ENCODE results near the gene KCNQ1. TPM values are rescaled to one million over a fixed set of nuclear protein-coding genes. Genes with fewer than 3 reads are reported as not detected.

Gene KCNQ1
- total RNA-seq, 1 donor from 2014 or later: 6.4 TPM

DNA sequence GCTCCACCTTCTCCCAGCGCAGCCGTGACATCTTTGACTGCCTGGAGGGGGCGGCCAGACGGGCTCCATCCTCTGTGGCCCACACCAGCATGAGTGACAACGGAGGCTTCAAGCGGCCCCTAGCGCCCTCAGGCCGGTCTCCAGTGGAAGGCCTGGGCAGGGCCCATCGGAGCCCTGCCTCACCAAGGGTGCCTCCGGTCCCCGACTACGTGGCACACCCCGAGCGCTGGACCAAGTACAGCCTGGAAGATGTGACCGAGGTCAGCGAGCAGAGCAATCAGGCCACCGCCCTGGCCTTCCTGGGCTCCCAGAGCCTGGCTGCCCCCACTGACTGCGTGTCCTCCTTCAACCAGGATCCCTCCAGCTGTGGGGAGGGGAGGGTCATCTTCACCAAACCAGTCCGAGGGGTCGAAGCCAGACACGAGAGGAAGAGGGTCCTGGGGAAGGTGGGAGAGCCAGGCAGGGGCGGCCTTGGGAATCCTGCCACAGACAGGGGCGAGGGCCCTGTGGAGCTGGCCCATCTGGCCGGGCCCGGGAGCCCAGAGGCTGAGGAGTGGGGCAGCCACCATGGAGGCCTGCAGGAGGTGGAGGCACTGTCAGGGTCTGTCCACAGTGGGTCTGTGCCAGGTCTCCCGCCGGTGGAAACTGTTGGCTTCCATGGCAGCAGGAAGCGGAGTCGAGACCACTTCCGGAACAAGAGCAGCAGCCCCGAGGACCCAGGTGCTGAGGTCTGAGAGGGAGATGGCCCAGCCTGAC, 41.7 kb upstream of the KCNQ1 start:
- Mint-ChIP-seq H3K4me3 (peak overlapping the region; percentile 93), H3K36me3 (ENCODE audit: low read depth) (peaks cover 20% of the 10 kb centered on the region), H3K4me1 (peaks cover 11% of the 10 kb centered on the region), H3K27me3 (peaks cover 2% of the 10 kb centered on the region), H3K27ac (no peak overlapping the region), H3K9me3 (no peaks in the 10 kb centered on the region)
- no peak for DNase-seq
- intact Hi-C loops (cut with micrococcal nuclease): loop anchor here (5.0 kb wide), 1 partner anchor 1394 kb away; the partner anchor contains the start of gene NUP98

DNA sequence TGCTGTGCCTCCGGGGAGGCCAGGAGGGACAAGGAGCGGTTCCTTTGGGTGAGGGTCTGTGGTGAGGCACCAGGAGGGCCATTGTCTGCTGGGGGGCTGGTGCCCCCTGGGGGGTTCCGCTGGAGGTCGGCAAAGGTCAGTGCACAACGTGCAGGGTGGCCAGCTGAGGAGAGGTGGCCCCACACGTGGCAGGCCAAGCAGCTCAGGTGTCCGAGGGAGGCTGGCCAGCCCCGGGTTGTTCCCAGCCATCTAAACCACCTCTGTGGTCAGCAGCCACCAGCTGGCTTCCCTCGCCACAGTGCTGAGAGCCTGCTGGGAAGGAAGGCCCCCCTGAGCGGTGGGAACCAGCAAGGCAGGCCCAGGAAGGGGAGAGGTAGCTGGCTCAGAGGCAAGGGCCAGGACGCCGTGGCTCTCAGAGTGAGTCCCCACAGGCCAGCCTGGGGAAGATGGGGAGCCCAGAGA, 40.0 kb upstream of the KCNQ1 start:
- Mint-ChIP-seq H3K27me3 (peaks cover 2% of the 10 kb centered on the region), H3K36me3 (ENCODE audit: low read depth) (peaks cover 20% of the 10 kb centered on the region), H3K4me3 (no peak overlapping the region), H3K4me1 (peaks cover 8% of the 10 kb centered on the region), H3K27ac (no peak overlapping the region), H3K9me3 (no peaks in the 10 kb centered on the region)
- DNase-seq: no peak
- intact Hi-C loops (cut with micrococcal nuclease): loop anchor here (5.0 kb wide), 1 partner anchor 1393 kb away; the partner anchor contains the start of gene NUP98

DNA sequence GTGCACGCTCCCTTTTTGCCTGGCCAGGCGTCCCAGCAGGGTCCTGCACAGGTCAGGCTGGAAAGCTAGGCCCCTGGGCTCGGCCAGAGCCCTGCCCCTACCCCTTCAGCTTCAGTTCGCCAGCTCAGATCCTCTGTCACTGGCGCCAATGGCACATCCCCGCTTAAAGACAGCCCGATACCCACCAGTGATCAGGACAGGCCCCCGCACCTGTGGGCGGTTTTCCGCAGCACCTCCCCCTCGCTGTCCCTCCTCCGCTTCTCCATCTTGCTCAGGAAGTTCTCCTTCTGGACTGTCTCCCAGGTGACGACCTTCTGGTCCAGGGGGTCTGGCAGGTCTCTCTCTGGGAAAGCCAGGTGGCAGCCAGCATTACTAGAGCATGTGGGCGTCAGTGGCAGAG, 38.4 kb upstream of the KCNQ1 start:
- H3K4me3 Mint-ChIP-seq: no peak overlapping the region
- intact Hi-C loops (cut with micrococcal nuclease): no loop called here
- DNase-seq: no peak

DNA sequence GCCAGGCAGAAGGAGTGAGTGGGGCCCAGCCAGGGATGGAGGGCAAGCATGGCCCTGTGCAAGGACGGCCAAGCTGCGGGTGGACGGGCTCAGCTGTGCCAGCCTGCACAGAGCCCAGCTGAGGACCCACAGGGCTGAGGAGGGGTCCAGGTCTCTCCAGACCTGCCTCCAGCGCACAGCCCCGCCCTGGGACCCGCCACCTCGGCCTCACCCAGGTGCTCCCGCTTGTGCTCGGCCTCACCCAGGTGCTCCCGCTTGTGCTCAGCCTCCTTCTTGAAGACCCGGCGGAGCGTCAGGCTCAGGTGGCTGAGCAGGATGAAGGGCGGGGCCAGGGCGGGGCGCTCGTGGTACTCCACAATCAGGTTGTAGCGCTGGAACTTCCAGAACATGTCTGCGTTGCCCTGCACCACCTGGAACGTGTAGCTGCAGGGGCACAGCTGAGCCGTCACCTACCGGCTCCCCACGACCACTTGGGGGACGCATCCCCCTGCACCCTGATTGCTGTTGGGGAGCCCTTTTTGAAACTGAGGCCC, 37.9 kb upstream of the KCNQ1 start:
- Mint-ChIP-seq H3K4me1 (peaks cover 3% of the 10 kb centered on the region), H3K4me3 (no peak overlapping the region), H3K27ac (no peak overlapping the region), H3K9me3 (no peaks in the 10 kb centered on the region), H3K27me3 (no peaks in the 10 kb centered on the region), H3K36me3 (ENCODE audit: low read depth) (peaks cover 14% of the 10 kb centered on the region)
- intact Hi-C loops (cut with micrococcal nuclease): no loop called here
- no peak for DNase-seq

More for the DNA sequence above, 38.4 kb upstream of the KCNQ1 start:
- no peaks in the 10 kb centered on the region for H3K27me3 Mint-ChIP-seq
- H3K27ac Mint-ChIP-seq: no peak overlapping the region
- H3K36me3 Mint-ChIP-seq (ENCODE audit: low read depth): peaks cover 15% of the 10 kb centered on the region
- H3K9me3 Mint-ChIP-seq: no peaks in the 10 kb centered on the region
- peaks cover 4% of the 10 kb centered on the region for H3K4me1 Mint-ChIP-seq

DNA sequence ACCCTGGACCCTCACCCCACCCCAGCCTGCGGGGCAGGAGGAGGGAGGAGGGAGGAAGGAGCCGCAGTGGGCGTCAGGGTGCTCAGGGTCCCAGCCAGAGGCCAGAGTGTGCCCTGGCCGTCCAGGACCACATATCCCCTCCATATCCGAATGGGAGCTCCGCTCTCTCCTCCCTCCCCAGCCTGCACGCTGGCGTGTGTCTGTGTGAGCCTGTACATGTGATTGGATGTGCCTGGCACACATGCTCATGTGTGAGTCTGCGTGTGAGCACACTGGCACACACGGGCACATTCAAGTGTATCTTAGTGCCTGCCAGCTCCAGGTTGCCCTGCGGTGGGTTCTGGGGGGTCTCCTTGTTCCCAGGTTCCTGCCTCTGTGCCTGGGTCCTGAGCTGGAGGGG, 36.1 kb upstream of the KCNQ1 start:
- intact Hi-C loops (cut with micrococcal nuclease): no loop called here
- no peak for DNase-seq
- peaks cover 3% of the 10 kb centered on the region for H3K36me3 Mint-ChIP-seq (ENCODE audit: low read depth)
- no peaks in the 10 kb centered on the region for H3K9me3 Mint-ChIP-seq
- H3K27ac Mint-ChIP-seq: no peak overlapping the region
- H3K27me3 Mint-ChIP-seq: no peaks in the 10 kb centered on the region
- H3K4me1 Mint-ChIP-seq: no peaks in the 10 kb centered on the region
- no peak overlapping the region for H3K4me3 Mint-ChIP-seq

DNA sequence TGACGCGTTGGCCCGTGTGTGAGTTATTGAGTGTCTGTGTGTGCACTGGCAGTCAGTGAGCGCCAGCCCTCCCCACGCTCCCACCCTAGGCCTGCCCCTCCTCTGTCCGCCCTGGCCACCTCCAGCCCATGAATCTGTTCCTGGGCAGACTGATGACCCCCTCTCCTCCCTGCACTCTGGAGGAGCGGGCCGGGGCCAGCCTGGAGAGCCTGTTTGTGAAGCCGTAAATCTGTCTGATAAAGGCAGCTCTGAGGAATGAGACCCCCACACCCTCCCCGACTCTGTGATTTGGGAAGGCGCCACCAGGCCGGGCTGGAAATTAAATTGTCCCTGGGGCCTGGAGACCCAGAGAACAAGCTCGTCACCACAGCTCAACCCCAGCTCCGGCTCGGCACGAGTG, 35.7 kb upstream of the KCNQ1 start:
- no peaks in the 10 kb centered on the region for H3K36me3 Mint-ChIP-seq (ENCODE audit: low read depth)
- no peak overlapping the region for H3K4me3 Mint-ChIP-seq
- H3K9me3 Mint-ChIP-seq: no peaks in the 10 kb centered on the region
- DNase-seq: no peak
- H3K27ac Mint-ChIP-seq: no peak overlapping the region
- intact Hi-C loops (cut with micrococcal nuclease): no loop called here
- H3K4me1 Mint-ChIP-seq: no peaks in the 10 kb centered on the region
- no peaks in the 10 kb centered on the region for H3K27me3 Mint-ChIP-seq

DNA sequence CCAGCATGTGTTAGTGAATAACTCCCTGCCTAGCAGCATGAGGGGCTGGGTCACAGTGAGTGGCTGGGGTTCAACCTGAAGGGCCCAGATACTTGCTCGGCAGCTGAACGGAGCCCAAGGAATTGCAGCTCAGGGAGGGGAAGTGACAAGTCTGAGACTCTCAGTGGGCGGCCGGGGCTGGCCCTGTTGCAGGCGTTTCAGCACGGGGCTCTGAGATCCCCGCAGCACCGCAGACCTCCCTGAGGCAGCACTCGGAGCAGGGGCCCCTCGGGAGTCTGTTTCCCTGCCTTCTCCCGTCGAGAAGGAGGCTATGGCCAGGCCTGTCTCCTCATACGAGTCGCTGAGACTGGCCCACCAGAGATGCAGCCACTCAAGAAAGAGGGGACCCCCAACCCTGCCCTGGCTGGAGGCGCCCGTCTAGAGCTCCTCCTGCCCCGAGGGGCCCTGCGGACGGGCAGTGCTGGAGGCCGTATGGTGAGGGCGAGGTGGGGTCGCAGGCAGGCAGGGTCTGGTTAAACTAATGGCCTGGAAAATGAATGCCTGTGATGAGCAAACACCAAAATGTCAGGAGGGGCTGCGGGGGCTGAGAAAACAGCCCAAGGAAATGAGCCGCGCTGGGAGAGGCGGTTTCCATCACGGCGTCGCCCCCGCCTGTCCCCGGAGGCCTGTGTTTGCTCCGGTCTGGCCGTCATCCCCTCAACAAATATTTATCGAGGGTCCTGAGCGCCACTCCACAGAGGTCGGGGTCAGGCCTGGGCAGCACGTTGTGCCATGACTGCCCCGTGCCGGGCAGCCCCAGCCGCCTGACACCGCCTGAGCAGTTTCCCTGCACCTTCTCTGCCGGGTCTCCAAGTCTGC, 35.0 kb upstream of the KCNQ1 start:
- Mint-ChIP-seq H3K9me3 (no peaks in the 10 kb centered on the region), H3K4me3 (no peak overlapping the region), H3K27me3 (no peaks in the 10 kb centered on the region), H3K36me3 (ENCODE audit: low read depth) (no peaks in the 10 kb centered on the region), H3K4me1 (no peaks in the 10 kb centered on the region), H3K27ac (no peak overlapping the region)
- intact Hi-C loops (cut with micrococcal nuclease): no loop called here
- no peak for DNase-seq

DNA sequence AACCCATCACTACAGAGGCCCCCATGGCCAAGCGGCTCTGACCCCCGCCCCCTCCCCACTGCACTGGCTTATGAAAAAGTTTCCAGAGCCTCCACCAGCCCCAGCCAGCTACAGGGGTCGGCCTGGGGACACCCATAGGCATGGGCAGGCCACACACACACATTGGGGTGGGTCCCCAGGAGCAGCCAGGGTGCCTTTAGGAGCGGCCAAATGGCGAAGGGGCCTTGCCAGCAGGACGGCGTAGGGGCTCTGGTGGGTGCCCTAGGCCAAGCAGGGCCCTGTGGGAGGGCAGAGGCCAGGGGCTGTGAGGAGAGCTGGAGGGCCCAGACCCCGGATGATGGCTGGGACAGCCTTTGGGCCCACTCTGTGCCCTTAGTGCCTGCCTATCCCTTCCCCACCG, 34.2 kb upstream of the KCNQ1 start:
- H3K27me3 Mint-ChIP-seq: no peaks in the 10 kb centered on the region
- intact Hi-C loops (cut with micrococcal nuclease): no loop called here
- no peak overlapping the region for H3K27ac Mint-ChIP-seq
- H3K4me3 Mint-ChIP-seq: no peak overlapping the region
- DNase-seq: no peak
- no peaks in the 10 kb centered on the region for H3K4me1 Mint-ChIP-seq
- H3K36me3 Mint-ChIP-seq (ENCODE audit: low read depth): no peaks in the 10 kb centered on the region
- no peaks in the 10 kb centered on the region for H3K9me3 Mint-ChIP-seq

DNA sequence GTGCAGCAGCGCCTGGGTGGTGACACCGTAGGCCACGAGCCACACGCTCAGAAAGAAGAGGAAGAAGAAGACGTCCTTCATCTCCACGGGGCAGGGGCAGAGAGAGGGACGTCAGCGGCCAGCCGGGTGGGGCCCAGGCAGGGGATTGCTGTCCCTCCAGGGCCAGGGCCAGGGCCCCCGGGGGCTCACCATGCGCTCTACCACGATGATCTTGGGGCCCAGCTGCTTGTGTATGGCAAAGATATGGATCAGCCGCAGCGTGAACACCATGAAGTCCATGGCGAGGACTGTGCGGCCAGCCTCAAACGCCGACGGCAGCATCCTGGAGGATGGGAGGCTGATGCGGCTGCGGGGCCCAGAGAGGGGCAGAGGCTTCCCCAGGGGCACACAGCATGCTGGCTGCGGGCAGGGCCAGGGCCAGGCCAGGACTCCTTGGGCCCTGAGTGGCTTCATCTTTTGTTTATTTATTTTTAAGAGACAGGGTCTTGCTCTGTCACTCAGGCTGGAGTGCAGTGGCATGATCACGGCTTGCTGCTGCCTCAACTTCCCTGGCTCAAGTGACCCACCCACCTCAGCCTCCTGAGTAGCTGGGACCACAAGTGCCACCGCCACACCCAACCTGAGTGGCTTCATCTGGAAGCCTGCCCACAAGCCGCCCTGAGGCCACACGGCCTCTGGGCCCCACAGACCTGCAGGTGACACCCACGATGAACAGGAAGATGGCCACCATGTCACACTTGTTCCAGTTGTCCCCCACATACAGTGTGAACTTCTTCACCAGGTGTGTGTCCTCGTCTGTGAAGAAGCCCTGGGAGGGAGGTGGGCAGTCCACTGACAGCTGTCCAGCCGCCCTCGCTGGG, 33.1 kb upstream of the KCNQ1 start:
- DNase-seq: no peak
- Mint-ChIP-seq H3K27ac (no peak overlapping the region), H3K9me3 (no peaks in the 10 kb centered on the region), H3K4me3 (no peak overlapping the region), H3K27me3 (no peaks in the 10 kb centered on the region), H3K4me1 (no peaks in the 10 kb centered on the region), H3K36me3 (ENCODE audit: low read depth) (no peaks in the 10 kb centered on the region)
- intact Hi-C loops (cut with micrococcal nuclease): no loop called here

DNA sequence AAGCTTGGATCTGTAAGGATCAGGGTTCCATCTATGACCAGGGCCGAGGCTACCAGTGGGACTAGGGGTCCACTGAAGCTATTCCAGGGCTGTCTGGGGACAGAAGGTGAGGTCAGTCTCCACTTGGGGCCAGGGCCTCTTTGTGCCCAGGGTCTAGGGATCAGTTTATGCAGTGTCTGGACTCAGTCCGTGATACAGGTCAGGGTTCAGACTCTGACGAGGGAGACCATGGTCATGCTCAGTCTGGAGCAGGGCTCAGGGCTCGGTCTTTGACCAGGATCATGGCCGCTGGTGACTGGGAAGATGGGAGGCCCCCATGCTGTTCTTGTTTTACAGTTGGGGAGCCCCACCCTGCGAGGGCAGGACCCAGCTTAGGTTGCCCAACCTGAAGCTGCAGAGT, 32.5 kb upstream of the KCNQ1 start:
- no peak overlapping the region for H3K27ac Mint-ChIP-seq
- H3K4me3 Mint-ChIP-seq: no peak overlapping the region
- no peaks in the 10 kb centered on the region for H3K9me3 Mint-ChIP-seq
- intact Hi-C loops (cut with micrococcal nuclease): no loop called here
- DNase-seq: no peak
- H3K36me3 Mint-ChIP-seq (ENCODE audit: low read depth): no peaks in the 10 kb centered on the region
- H3K27me3 Mint-ChIP-seq: no peaks in the 10 kb centered on the region
- no peaks in the 10 kb centered on the region for H3K4me1 Mint-ChIP-seq

DNA sequence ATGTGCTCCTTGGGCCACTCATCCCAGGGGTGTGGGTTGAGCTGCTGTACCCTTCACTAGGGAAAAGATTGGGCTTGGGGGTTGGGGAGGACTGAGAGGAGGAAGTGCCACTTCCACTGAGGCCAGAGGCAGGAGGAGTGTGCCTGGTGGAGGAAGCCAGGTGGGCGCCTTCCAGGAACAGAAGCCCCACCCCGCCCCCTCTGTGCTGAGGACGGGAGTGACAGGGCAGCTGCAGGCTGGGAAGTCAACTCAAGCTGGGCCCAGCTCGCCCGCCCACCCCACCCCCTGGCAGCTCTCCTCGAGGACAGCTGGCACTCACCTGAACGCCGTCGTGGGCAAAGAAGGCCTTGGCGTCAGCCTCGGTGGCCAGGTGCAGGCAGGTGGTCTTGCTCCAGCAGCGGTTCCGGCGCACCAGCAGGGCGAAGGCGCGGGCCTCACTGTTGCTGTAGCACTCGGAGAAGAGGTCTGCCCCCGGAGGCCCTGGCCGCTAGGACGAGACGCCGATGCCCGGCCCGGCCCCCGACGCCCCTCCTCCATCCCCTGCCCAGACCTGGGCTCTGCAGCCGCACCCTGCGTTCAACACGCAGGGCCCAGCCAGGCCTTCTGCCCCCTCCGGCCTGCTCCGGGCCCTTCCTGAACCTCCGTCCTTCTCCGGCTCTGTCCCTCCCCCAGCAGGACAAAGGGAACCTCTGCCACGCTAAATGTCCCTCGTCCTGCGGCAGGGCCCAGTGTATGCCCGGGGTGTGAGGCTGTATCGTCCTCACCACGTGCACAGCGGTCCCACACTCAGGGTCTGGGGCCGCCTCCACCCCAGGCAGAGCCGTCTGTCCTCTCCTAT, 30.8 kb upstream of the KCNQ1 start:
- Mint-ChIP-seq H3K36me3 (ENCODE audit: low read depth) (no peaks in the 10 kb centered on the region), H3K27me3 (no peaks in the 10 kb centered on the region), H3K27ac (no peak overlapping the region), H3K9me3 (no peaks in the 10 kb centered on the region), H3K4me1 (no peaks in the 10 kb centered on the region), H3K4me3 (no peak overlapping the region)
- intact Hi-C loops (cut with micrococcal nuclease): no loop called here
- no peak for DNase-seq

DNA sequence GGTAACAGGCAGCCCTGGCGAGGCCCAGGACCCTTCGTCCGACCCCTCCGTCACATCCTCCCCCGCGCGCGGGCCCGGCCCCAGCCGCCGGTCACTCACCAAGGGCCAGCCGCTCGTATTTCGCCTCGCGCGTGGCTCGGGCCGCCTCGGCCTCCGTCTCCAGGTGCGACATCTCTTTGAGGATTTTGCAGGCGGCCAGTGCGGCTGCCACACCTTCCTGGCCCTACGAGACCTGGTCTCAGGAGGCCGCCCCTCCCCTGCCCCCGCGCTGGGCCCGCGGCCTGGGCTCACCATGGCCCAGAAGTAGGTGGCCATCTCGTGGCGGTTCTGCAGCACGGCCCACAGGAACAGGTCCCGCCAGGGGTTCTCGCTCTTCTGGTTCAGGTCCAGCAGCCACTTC, 30.2 kb upstream of the KCNQ1 start:
- no peaks in the 10 kb centered on the region for H3K27me3 Mint-ChIP-seq
- no peaks in the 10 kb centered on the region for H3K9me3 Mint-ChIP-seq
- H3K27ac Mint-ChIP-seq: no peak overlapping the region
- DNase-seq: no peak
- no peaks in the 10 kb centered on the region for H3K36me3 Mint-ChIP-seq (ENCODE audit: low read depth)
- no peak overlapping the region for H3K4me3 Mint-ChIP-seq
- H3K4me1 Mint-ChIP-seq: no peaks in the 10 kb centered on the region
- intact Hi-C loops (cut with micrococcal nuclease): no loop called here

DNA sequence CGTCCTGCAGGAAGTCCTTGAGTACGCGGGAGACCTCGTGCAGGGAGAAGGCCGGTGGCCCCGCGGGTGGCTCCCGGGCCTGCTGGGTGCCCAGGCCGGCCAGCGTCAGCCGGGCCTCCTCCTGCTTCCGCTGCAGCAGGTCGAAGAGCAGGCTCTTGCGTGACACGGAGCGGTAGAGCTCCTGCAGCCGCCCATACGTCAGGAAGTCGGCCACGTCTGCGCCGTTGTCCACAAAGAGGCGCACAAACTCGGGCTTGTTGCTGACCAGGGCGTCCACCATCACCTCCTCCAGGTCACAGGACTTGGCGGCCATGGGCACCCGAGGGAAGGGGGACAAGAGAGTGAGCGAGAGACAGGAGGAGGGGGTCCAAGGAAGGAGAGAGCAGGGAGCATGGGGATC, 29.6 kb upstream of the KCNQ1 start:
- no peaks in the 10 kb centered on the region for H3K9me3 Mint-ChIP-seq
- no peak overlapping the region for H3K4me3 Mint-ChIP-seq
- H3K36me3 Mint-ChIP-seq (ENCODE audit: low read depth): no peaks in the 10 kb centered on the region
- intact Hi-C loops (cut with micrococcal nuclease): no loop called here
- no peaks in the 10 kb centered on the region for H3K4me1 Mint-ChIP-seq
- H3K27ac Mint-ChIP-seq: no peak overlapping the region
- DNase-seq: no peak
- no peaks in the 10 kb centered on the region for H3K27me3 Mint-ChIP-seq
